NCI-H345 treated with DMSO at 0.1 percent for 48 hours (cell line): ENCODE results near the gene KDELR3.
A peak's percentile ranks its signal among the peaks of the same experiment; 100 is the strongest.

Experiments used
- DNase-seq: peaks from one replicate; lab custom pipeline; 2025; ENCODE audit not compliant: unreplicated experiment; lab: John Stamatoyannopoulos, UW

KDELR3 gene

DNA sequence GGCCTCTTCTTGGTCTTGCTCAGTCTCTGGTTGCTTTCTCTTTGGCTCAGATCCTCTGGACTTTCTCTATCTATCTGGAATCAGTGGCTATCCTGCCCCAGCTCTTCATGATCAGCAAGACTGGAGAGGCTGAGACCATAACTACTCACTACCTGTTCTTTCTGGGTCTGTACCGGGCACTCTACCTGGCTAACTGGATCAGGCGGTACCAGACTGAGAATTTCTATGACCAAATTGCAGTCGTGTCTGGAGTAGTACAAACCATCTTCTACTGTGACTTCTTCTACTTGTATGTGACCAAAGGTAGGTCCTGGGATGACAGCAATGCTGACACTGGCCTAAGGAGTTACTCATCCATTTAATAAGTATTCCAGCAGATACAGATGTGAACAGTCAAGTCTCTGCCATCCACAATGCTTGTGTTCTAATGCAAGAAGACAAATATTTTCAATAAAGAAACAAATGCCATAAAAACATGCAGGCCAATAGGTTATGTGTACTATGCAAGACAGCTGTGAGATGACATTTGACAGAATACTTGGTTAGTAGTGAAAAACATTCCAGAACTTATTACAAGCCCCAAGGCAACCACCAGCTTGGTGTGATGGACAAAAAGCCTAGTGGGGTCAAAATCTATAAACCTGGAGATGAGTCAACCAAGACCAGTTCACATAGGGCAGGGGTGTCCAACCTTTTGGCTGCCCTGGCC lies 13.4 kb downstream of the KDELR3 start:
- DNase-seq = no peak

DNA sequence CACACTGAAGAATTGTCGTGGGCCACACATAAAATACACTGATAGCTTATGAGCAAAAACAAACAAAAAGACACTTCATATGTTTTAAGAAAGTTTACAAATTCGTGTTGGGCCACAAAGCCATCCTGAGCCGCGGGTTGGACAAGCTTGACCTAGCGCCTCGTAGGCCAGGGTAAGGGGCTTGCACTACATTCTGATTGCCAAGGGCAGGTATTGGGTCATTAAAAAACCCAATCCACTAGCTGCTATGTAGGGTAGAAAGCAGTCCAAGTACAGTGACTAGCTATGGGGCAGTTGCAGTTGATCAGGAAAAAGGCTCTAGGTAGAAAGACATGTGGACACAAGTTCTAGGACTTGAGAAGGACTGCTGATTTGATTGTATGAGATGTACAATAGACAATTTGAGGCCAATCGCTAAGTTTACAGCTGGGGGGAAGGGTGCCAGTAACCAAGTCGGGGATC lies 14.0 kb downstream of the KDELR3 start:
- DNase-seq = no peak

DNA sequence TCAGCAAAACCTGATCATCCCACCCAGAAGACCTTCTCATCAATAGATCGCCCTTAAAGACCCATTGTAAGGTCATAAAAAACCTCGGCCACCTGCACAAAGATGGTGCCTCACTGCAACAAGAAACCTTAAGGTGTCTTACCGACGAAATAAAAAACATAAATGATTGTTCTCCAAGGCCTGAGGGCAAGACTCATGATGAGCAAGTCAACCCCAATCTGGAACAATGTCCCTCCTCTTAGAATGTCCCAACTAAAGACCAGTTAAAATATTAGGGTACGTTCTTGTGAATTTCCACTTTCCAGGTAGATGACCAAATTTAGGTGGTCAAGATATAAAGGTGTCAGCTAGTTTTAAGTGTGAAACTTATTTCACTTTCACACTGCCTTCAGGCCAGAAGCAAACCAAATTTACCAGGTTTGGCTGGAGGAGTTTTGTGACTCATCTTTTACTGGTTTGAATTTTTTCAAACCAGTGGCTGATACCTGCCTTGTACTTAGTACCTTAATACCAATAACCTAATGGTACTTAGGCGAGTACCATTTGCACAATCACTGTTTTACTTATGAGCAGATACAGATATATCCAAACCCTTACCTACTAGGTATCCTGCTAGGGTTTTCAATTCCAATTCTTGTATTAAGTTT lies 14.9 kb downstream of the KDELR3 start:
- DNase-seq = no peak

DNA sequence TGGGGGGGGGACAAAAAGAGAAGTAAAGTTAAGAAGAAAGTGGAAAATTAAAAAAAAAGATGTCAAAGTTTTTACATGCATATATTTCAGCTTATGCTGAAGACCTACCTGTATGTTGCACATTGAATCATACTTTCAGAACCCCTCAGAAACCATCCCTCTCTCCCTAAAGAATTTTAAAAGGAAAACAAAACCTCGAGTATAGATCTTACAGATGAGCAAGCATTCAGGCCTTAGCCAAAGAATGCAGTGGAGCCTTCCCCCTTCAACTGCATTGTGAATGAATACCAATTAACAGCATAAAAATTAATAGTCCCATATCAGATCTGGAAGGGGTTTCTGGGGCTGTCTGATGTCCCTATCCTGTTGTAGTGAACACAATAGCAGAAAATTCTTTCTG lies 16.3 kb downstream of the KDELR3 start:
- DNase-seq = no peak

DNA sequence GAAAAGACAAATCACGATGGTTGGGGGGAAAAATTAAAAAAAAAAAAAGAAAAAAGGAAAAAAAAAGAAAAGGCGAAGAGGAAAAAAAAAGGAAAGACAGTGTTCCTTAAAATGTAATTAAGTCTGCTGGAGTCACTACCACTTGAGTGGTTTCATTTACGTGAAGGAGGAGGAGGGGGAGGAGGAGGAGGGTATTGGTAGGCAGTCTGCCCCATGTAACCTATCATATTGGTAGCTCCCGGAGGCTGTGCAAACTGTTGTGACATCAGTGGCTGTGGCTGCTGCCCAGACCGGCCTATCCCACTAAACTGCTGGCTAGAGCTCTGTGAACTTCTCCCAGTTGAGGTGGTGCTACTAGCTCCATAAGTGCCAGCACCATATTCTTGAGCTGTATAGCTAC lies 17.9 kb downstream of the KDELR3 start:
- DNase-seq = no peak

DNA sequence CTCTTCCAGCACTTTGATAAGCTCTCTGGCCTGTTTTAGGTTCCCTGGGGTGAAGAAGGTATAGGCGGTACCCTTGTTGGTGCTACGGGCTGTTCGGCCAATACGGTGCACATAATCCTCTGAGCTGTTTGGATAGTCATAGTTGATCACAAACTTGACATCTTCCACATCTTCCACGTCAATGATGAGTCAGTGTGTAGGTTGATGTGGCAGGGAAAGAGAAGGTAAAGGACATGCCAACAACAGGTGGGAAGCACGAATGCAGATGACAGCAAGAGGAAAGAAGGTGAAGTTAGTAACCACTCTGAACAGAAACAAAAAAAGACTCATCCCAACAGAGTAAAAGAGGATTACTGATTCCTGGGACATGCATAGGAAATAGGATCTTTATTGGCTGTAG lies 20.1 kb downstream of the KDELR3 start:
- DNase-seq = no peak

DNA sequence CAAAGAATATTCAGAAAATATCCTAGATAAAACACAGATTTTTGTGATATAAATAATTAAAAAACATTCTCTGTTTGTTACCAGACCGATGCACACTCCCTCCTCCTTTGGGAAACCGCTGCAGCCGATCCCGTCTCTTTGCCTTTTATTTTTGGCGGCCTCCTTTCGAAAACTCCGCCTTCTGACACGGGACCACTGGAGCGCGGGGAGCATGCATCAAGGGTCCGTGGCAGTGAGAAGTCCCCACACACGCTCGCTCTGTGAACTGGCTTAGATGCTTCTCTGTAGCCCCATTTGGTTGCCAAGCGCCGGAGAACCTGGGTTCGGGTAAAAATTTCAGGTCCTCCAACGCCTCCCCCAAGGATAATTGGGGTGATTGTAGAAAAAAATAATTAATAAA lies 21.2 kb downstream of the KDELR3 start:
- no peak for DNase-seq

DNA sequence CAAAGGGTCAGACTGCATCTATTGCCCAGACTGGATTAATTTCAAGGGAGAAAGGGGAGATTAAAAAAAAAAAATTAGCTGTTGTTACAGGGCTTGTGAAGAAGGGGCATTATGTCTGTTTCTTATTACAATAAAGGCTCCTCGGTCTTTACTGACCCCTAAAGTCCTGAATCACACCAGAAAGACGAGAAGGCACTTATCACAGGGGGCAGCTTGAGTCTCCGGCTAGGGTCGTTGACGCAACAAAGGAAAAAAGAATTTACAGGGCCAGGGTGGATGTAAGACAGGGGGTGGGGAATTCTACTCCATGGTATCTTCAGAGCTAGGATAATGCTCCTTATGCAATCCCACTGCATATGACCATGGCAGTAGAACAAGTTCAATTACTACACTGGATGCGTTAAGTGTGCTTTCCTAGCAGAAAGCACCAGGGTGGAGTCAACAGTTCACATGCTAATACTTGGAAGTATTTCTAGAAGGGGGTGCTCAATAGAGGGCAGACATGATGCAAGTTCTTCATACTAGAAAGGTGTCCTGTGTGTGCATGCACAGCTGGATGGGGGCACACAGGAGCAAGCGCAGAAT lies 21.8 kb downstream of the KDELR3 start:
- DNase-seq = no peak

DNA sequence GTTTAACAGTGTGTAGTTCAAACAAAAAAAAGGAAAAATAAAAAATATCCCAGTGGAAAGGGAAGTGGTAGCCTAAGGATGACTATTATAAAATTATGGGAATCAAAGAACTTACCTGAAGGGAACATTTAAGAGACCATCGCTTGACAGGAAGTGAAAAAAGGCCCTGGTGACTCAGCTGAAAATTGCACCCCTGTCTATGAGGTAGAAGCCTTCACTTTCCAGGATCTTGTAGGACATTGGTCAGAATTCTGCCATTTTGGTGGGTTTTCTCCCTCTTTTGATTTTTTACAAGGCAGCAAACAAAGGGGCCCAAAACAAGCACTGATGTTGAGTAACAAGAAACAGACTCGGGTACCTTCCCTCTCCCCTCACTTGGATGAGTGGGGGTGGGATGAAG lies 22.6 kb downstream of the KDELR3 start:
- DNase-seq = no peak

DNA sequence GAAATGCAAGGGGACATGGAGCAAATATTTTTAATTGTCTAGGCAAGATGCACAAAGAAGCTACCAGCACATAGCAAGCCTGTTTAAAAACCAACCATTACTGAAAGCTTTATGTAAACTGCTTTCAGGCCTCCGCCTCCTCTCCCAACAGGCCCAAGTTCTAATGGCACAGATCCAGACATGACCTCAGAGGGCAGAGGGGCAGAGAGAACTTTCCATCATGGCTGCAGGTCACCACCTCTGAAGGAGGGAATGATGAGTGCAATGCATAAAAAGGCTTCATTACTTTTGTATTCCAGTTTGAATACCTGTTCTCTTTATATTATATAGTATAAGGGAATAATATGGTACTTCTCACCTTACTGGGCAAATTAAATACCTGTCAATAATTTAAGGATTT lies 23.0 kb downstream of the KDELR3 start:
- DNase-seq = no peak

DNA sequence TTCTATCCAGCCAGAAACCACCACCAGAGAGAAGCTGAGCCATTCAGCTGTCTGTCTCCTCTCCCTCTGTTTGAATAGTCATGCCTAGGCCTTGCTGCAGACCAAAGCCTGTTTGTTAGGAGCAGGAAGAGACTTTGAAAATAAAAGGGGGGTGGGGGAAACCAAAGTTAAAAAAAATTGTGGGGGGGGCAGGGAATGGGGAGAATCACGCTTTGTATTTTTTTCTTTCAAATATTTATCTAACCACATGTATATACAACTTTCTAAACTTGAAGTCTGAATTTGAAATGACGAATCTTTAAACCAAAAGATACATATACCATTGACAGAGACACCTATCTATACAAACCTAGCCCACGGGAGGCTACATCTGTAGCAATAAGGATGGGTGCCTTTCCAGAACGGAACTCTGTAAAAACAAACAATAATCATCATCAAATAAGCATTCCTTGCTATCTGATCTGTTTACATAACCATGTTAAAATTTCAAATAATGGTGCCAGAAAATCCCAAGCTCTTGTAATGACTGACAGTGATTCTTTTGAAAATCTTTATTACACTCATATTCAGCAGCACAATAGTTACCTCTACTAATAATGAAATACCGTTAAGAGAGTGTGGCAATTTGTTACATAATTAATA lies 23.9 kb downstream of the KDELR3 start:
- DNase-seq = no peak

DNA sequence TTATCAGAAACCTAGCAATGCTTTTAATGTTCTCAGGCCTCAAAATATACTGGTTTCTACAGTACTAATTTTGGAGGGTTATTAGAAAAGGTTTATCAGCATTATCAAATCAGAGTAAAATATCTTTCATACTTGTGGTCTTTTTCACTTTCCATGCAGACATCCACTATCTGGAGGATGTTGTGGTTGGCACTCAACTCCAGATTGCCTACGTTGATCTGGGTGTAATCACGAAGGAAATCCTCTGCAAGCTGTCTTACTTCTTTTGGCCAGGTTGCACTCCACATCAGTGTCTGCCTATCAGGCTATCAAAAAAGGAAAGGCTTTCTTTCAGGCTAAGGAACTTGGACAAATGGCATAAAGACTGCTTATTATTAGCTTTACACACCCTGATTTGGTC lies 26.6 kb downstream of the KDELR3 start:
- DNase-seq = no peak

DNA sequence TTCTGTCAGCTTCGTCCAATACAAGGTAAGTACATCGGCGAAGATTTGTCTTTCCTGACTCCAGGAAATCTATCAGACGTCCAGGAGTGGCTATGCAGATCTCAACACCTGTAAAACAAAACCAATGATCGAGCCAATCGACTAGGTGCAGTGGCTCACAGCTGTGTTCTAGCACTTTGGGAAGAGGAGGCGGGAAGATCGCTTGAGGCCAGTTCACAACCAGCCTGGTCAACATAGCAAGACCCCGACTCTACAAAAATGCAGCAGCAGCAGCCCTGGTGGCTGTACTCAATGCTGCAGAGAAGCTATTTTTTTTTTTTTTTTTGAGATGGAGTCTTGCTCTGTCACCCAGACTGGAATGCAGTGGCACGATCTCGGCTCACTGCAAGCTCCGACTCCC lies 27.0 kb downstream of the KDELR3 start:
- no peak for DNase-seq

DNA sequence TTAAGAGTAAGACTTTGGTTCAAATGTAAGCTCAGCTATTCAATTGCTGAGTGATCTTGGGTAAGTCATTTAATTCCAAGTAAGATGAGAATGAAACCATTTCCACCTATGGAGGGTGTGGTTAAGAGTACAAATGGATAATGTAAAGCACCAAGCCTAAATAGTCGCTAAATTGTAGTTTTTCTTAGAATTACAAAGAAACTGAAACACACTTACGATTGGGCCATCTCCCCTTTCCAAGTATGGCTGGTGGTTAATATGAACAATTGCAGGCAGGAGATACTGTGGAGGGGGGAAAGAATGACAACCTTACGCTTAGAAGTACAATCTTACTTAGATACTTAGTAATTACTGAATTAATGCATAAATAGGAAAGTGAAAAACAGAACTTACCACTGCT lies 30.0 kb downstream of the KDELR3 start:
- DNase-seq = no peak

DNA sequence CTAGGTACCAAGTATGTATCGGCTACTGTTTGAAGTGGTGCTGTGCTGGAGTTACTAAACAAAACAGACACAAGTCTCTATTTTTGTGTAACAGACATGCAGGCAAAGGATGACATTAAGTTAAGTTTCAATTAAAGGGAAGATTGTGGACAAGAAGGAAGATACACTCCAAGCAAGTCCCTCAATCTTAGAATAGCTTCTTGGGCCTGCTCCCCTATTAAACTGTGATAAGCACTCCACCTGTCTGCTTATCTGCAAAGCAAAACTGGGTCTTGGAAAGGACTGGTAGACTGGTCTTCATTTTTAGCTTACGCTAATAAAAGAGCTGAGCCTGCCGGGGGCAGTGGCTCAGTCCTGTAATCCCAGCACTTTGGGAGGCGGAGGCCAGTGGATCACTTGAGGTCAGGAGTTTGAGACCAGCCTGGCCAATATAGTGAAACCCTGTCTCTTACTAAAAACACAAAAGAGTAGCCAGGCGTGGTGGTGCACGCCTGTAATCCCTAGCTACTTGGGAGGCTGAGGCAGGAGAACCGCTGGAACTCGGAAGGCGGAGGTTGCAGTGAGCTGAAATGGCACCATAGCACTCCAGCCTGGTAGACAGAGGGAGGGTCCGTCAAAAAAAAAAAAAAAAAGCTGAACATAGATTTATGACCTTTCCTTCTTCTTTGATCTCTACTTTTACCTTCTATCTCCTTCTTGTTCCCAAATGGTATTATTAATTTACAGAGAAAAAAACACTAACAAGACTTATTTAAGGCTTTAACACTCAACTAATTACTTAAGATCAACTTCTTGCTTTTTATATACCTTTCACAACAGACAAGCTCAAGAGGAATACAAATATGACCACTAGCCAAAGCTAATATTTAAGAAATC lies 34.1 kb downstream of the KDELR3 start:
- no peak for DNase-seq

DNA sequence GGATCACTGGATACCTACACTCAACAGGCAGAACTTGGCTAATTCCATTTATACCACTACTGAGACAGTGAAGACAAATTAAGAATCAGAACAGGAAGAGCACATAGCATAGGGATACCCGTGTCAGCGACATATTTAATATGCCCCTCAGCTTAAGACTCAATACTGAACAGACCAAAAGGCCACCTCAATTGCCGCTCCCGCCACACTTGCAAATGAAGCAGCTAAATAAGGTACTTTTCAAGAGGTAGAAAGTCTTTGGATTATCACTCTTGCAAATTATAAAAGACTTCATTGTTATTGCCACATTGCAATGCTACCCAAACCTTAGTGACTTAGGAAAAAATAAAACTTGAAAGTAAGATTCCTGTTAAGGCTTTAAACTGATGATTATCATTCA lies 35.1 kb downstream of the KDELR3 start:
- DNase-seq = no peak

DNA sequence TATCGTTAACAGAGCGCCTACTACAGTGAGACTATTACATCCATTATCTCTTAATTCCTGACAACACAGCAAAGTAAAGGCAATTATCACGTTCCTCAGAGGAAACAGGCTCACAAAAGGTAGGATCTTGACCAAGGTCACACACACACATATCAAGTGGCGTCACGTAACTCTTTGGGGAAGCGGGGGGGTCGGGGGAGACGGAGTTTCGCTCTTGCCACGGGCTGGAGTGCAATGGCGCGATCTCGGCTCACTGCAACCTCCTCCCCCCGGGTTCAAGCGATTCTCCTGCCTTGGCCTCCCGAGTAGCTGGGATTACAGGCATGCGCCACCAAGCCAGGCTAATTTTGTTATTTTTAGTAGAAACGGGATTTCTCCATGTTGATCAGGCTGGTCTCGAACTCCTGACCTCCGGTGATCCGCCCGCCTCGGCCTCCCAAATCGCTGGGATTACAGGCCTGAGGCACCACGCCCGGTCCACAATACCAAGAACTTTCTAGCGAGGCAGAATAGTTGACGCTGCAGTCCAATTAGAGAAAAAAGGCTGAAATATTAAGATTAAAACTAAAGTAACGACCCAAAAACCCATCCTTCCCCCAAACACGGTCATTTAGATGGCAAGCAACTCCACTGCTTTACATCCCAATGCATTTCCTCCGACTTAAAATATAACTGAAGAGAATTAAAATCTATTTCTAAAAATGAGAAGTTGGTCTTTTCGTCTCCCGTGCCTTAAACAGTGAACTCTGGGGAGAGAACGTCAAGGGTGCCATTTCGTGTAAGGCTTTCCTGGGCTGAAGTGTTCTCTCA lies 37.0 kb downstream of the KDELR3 start:
- no peak for DNase-seq

DNA sequence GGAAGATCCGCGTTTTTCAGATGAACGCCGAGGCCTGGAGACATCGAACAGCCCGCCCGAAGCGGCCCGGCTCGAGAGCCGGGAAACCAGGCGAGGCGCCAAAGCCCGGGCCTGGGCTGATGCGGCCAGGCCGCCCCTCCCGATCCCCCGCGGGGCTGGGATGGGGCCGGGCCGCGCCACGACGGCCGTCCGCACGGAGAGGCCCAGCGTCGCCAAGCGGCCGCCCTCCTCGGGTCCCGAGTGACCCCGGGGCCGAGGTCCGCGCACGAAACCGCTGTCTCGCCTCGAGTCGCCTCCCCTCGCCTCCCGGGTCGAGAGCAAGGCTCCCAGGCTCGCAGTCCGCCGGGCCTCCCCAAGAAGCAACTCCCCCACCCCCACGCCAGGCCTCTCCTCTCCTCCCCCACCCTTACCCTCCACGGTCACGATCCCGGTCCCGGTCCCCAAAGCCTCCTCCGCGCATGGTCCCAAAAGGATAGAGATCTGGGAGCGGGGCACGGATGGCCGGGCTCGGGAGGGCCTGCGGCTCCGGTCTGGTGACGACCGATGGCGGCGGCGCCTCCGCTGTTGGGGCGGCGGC lies 37.7 kb downstream of the KDELR3 start:
- DNase-seq = no peak

DNA sequence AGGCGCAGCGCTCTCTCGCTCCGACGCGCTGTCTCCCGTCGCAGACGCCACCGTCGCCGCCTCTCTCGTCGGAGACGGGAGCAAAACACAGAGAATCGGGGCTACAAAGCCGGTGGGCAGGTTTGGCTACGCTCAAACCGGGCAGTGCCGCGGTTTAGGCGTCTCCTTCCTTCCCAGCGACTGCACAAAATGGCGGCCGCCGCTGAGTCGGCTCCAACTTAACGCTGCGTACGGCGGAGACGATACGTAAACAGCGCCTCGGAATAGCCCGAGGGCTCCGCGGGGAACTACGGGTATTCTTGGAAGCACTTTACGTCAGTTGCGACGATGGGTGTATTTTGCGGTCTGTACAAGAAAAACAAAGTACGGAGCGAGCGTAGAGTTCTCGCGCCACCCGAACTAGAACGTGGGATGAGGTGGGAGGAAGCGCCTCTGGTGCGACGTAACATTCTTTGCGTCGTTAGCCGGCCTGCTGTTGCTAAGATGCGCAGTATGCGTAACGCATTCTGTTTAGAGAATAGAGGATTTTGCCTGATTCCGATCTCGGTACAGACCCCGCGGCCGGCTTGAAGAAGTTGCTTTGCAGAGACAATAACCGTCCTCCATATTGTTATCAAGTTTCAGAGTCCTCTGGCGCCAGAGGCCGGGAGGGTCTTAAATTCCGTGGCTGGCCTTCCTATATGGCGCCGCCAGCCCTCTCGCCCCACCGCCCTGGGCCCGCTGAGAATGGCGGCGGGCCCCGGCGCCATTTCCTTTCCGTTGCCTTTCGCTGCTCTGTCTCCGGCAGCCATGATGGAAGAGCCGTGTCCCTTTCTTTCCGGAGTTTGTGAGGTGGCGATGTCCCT lies 38.4 kb downstream of the KDELR3 start, which contains the start of gene DDX17:
Gene DDX17 (minus strand): TSS at position 194 of the 845 bp plus-strand sequence.
- peak; percentile 82 for DNase-seq
